D721Med (cell line): Measurements from ENCODE around the gene BCAS3.

Source experiments
- DNase-seq: peaks from one replicate; pipeline ENCODE4 v3.0.0; 2011; ENCODE audit warnings: low spot score; ENCODE audit not compliant: insufficient read length
- FAIRE-seq: peaks from 2 replicates; lab custom pipeline; 2011; peaks lifted over from hg19 to GRCh38; lab: Jason Lieb, UNC
- CTCF ChIP-seq: IDR thresholded peaks from 2 replicates; pipeline ENCODE4 v1.5.1; 2012; ENCODE audit warnings: mild to moderate bottlenecking, control low read depth; ENCODE audit not compliant: insufficient read depth; ENCODE audit errors: missing control alignments

The BCAS3 gene

GRCh38 chr17:60891149-60891548 lies 213.5 kb downstream of the BCAS3 start:
- DNase-seq = no peak
- no peak for FAIRE-seq
- no peak for TF ChIP-seq CTCF

GRCh38 chr17:60893475-60893874 lies 215.8 kb downstream of the BCAS3 start:
- TF ChIP-seq CTCF = no peak
- FAIRE-seq (no peak), DNase-seq (no peak)

GRCh38 chr17:60896996-60897395 lies 219.3 kb downstream of the BCAS3 start:
- TF ChIP-seq CTCF = no peak
- DNase-seq (no peak), FAIRE-seq (no peak)

GRCh38 chr17:60899115-60899514 lies 221.5 kb downstream of the BCAS3 start:
- FAIRE-seq (no peak), DNase-seq (no peak)
- TF ChIP-seq CTCF = no peak

GRCh38 chr17:60900688-60901087 lies 223.0 kb downstream of the BCAS3 start:
- no peak for FAIRE-seq
- DNase-seq = no peak
- no peak for TF ChIP-seq CTCF

GRCh38 chr17:60901242-60901641 lies 223.6 kb downstream of the BCAS3 start:
- DNase-seq = no peak
- FAIRE-seq = no peak
- TF ChIP-seq CTCF = no peak

- FAIRE-seq (no peak), DNase-seq (no peak)
- no peak for TF ChIP-seq CTCF
Measured at GRCh38 chr17:60901806-60902205, 224.2 kb downstream of the BCAS3 start.
